ENCODE measurements around the gene SPATA4.
"Not testable (repeated sequence)": the region's sequence is repeated elsewhere in the genome, so short reads cannot be mapped to it uniquely, and the experiment has no call there.

SPATA4 gene

GRCh38 chr4:176195184-176195978 is at the start of gene SPATA4:
Gene SPATA4 (minus strand): TSS chr4:176195585. CDS start chr4:176195562, 23 bp downstream.
- peak; percentile 96 for DNase-seq (ENCODE audit: low spot score)

GRCh38 chr4:176242764-176243347 is 47.5 kb upstream of the SPATA4 start:
- DNase-seq (ENCODE audit: low spot score), result no peak

- no peak for DNase-seq (ENCODE audit: low spot score)
Measured at GRCh38 chr4:176241703-176242102, 46.3 kb upstream of the SPATA4 start.

GRCh38 chr4:176238826-176239225 is 43.4 kb upstream of the SPATA4 start:
- no peak for DNase-seq (ENCODE audit: low spot score)

GRCh38 chr4:176238157-176238610 is 42.8 kb upstream of the SPATA4 start:
- peak; percentile 21 for DNase-seq (ENCODE audit: low spot score)

- DNase-seq (ENCODE audit: low spot score), result no peak
Measured at GRCh38 chr4:176236946-176237345, 41.6 kb upstream of the SPATA4 start.

GRCh38 chr4:176230836-176231235 is 35.5 kb upstream of the SPATA4 start:
- no peak for DNase-seq (ENCODE audit: low spot score)

- no peak for DNase-seq (ENCODE audit: low spot score)
Measured at GRCh38 chr4:176229645-176230044, 34.3 kb upstream of the SPATA4 start.

GRCh38 chr4:176226736-176227135 is 31.4 kb upstream of the SPATA4 start:
- DNase-seq (ENCODE audit: low spot score), result no peak

- DNase-seq (ENCODE audit: low spot score), result no peak
Measured at GRCh38 chr4:176223561-176223960, 28.2 kb upstream of the SPATA4 start.

GRCh38 chr4:176222149-176222548 is 26.8 kb upstream of the SPATA4 start:
- no peak for DNase-seq (ENCODE audit: low spot score)

- DNase-seq (ENCODE audit: low spot score), result no peak
Measured at GRCh38 chr4:176217510-176217909, 22.1 kb upstream of the SPATA4 start.

GRCh38 chr4:176212351-176212750 is 17.0 kb upstream of the SPATA4 start:
- DNase-seq (ENCODE audit: low spot score), result not testable (repeated sequence)

- no peak for DNase-seq (ENCODE audit: low spot score)
Measured at GRCh38 chr4:176210579-176211296, 15.4 kb upstream of the SPATA4 start.

GRCh38 chr4:176210101-176210500 is 14.7 kb upstream of the SPATA4 start:
- DNase-seq (ENCODE audit: low spot score), result no peak

- DNase-seq (ENCODE audit: low spot score), result no peak
Measured at GRCh38 chr4:176209535-176209934, 14.2 kb upstream of the SPATA4 start.

- no peak for DNase-seq (ENCODE audit: low spot score)
Measured at GRCh38 chr4:176207839-176208238, 12.5 kb upstream of the SPATA4 start.

GRCh38 chr4:176205299-176205698 is 9.9 kb upstream of the SPATA4 start:
- DNase-seq (ENCODE audit: low spot score), result no peak

GRCh38 chr4:176198316-176198903 is 3.0 kb upstream of the SPATA4 start:
- no peak for DNase-seq (ENCODE audit: low spot score)

- peak; percentile 26 for DNase-seq (ENCODE audit: low spot score)
Measured at GRCh38 chr4:176193938-176194337, 1.4 kb downstream of the SPATA4 start.

GRCh38 chr4:176193126-176193525 is 2.3 kb downstream of the SPATA4 start:
- DNase-seq (ENCODE audit: low spot score), result peak; percentile 17

- no peak for DNase-seq (ENCODE audit: low spot score)
Measured at GRCh38 chr4:176191974-176192373, 3.4 kb downstream of the SPATA4 start.

Data from GM03348 (cell line).